HG02623 (cell line): Measurements from ENCODE around the gene COG2.

ENCODE experiments used
- ATAC-seq: cut with Tn5 transposase; IDR thresholded peaks from one replicate; pipeline ENCODE4 v1.9.1; 2021; ENCODE audit warnings: moderate library complexity; ENCODE audit not compliant: unreplicated experiment

Gene COG2

GRCh38 chr1:230700132-230700531, 57.9 kb downstream of the COG2 start:
- no peak for ATAC-seq

GRCh38 chr1:230701434-230701833, 59.2 kb downstream of the COG2 start:
- no peak for ATAC-seq

GRCh38 chr1:230701895-230702768, 59.9 kb downstream of the COG2 start:
- no peak for ATAC-seq

- ATAC-seq = no peak
Measured at GRCh38 chr1:230702934-230703678, 60.8 kb downstream of the COG2 start.

- no peak for ATAC-seq
Measured at GRCh38 chr1:230703679-230704385, 61.6 kb downstream of the COG2 start.

GRCh38 chr1:230704830-230705229, 62.5 kb downstream of the COG2 start:
- ATAC-seq = no peak

GRCh38 chr1:230705289-230706019, 63.2 kb downstream of the COG2 start:
- no peak for ATAC-seq

GRCh38 chr1:230706020-230706699, 63.9 kb downstream of the COG2 start:
- no peak for ATAC-seq

- no peak for ATAC-seq
Measured at GRCh38 chr1:230706887-230707731, 64.8 kb downstream of the COG2 start.

- no peak for ATAC-seq
Measured at GRCh38 chr1:230707732-230708630, 65.7 kb downstream of the COG2 start.

- no peak for ATAC-seq
Measured at GRCh38 chr1:230708631-230709580, 66.6 kb downstream of the COG2 start.

GRCh38 chr1:230709619-230710542, 67.6 kb downstream of the COG2 start:
- no peak for ATAC-seq

GRCh38 chr1:230710543-230710904, 68.2 kb downstream of the COG2 start:
- ATAC-seq = no peak

- ATAC-seq = no peak
Measured at GRCh38 chr1:230711245-230711644, 69.0 kb downstream of the COG2 start.

GRCh38 chr1:230712470-230712942, 70.2 kb downstream of the COG2 start:
- ATAC-seq = no peak

- ATAC-seq = no peak
Measured at GRCh38 chr1:230713138-230713537, 70.9 kb downstream of the COG2 start.
